Ovary (tissue), 3 donors: ENCODE results near the gene LDLRAD4.

Experiments used
- POLR2A ChIP-seq: fragments of 450-650 bp; IDR thresholded peaks from one replicate; pipeline ENCODE4 v1.6.1; 2017; ENCODE audit warnings: antibody characterized with exemption, mild to moderate bottlenecking, moderate library complexity
- TF ChIP-seq, protein P1 (sequence below), 3 donors: fragments of 450-650 bp in 2 of 3; fragments of 200-600 bp in 1 of 3; IDR thresholded peaks; one replicate each; pipeline versions ENCODE4 v1.5.1 to v1.8.0; 2016 to 2022; ENCODE audit warnings: antibody characterized with exemption in 3 of 3, mild to moderate bottlenecking in 1 of 3
- donor health status: DM: no; HTN: no; CAD: no.

DNA sequence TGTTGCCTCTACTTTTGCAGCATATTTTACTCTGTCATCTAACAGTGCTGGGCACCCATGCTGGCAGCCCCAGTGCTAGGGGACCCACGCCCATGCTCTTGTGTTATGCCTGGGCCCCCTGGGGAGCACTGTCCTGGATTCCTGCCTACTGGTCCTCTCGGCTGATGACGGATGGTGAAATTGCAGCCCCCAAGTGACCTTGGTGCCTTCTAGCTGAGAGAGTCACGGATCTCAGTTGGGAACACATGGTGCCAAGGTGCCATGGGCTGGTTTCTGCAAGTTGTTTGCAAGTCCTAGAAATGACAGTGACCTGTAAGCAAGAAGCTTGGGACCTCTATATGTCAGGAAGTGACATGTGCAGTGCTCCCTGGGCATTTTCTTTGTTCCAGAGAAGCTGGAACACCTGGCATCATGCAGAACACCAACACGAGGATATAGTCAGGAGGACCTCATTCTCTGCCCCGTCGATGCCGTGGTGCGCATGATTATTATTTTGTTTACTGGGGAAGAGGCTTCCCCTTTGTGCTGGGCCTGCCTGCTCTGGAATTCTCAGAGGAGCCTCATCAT, 187.6 kb downstream of the LDLRAD4 start:
- no peak for TF ChIP-seq POLR2A
- TF ChIP-seq, protein P1, sequence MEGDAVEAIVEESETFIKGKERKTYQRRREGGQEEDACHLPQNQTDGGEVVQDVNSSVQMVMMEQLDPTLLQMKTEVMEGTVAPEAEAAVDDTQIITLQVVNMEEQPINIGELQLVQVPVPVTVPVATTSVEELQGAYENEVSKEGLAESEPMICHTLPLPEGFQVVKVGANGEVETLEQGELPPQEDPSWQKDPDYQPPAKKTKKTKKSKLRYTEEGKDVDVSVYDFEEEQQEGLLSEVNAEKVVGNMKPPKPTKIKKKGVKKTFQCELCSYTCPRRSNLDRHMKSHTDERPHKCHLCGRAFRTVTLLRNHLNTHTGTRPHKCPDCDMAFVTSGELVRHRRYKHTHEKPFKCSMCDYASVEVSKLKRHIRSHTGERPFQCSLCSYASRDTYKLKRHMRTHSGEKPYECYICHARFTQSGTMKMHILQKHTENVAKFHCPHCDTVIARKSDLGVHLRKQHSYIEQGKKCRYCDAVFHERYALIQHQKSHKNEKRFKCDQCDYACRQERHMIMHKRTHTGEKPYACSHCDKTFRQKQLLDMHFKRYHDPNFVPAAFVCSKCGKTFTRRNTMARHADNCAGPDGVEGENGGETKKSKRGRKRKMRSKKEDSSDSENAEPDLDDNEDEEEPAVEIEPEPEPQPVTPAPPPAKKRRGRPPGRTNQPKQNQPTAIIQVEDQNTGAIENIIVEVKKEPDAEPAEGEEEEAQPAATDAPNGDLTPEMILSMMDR (IDR thresholded peaks at IDR 0.05): no peak
